ENCODE results near the gene IFIT5.

DNA sequence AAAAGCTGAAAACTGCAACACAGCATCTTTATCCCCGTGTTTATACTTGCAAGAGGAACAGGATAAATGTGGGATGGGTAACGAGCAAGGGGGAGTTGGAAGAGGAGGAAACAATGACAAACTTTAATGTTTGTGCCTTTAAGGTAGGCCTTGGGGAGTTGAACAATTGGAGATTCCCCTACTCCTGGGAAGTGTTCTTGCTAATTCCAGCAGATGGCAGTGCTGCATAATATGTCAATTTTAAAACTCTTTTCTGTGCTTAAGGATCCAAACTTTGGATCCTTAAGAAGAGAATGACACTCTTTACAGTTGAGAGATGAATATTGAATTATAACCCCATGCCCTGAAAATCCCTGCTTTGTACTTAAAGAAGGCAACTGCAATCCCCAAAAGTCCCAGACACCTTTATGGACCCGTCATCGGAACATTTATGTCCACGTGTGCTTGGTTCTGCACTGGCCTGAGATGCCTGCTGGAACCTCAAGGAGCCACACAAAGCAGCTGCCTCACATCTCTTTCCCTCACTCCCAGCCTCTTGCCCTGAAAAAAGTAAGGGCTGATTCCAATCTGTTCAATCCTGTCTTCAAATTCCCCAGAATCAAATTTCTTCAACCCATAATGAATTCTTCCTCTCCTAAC lies 12.0 kb downstream of the IFIT5 start:
- TF ChIP-seq, protein P1, sequence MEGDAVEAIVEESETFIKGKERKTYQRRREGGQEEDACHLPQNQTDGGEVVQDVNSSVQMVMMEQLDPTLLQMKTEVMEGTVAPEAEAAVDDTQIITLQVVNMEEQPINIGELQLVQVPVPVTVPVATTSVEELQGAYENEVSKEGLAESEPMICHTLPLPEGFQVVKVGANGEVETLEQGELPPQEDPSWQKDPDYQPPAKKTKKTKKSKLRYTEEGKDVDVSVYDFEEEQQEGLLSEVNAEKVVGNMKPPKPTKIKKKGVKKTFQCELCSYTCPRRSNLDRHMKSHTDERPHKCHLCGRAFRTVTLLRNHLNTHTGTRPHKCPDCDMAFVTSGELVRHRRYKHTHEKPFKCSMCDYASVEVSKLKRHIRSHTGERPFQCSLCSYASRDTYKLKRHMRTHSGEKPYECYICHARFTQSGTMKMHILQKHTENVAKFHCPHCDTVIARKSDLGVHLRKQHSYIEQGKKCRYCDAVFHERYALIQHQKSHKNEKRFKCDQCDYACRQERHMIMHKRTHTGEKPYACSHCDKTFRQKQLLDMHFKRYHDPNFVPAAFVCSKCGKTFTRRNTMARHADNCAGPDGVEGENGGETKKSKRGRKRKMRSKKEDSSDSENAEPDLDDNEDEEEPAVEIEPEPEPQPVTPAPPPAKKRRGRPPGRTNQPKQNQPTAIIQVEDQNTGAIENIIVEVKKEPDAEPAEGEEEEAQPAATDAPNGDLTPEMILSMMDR (IDR thresholded peaks at IDR 0.05), result peak; percentile 65 to 93 (median 84)
- no peak for TF ChIP-seq POLR2A (IDR thresholded peaks at IDR 0.05)

All from heart left ventricle (tissue), 13 donors.